NCI-H82 treated with DMSO at 0.1 percent for 48 hours (cell line): ENCODE measurements around the gene TAOK2.
A peak's percentile ranks its signal among the peaks of the same experiment; 100 is the strongest.
"Not testable (repeated sequence)": the region's sequence is repeated elsewhere in the genome, so short reads cannot be mapped to it uniquely, and the experiment has no call there.

Experiments
- DNase-seq: peaks from one replicate; lab custom pipeline; 2025; ENCODE audit not compliant: unreplicated experiment; lab: John Stamatoyannopoulos, UW

The TAOK2 gene

GRCh38 chr16:30003670-30004423 lies 30.2 kb downstream of the TAOK2 start:
- no peak for DNase-seq

DNA sequence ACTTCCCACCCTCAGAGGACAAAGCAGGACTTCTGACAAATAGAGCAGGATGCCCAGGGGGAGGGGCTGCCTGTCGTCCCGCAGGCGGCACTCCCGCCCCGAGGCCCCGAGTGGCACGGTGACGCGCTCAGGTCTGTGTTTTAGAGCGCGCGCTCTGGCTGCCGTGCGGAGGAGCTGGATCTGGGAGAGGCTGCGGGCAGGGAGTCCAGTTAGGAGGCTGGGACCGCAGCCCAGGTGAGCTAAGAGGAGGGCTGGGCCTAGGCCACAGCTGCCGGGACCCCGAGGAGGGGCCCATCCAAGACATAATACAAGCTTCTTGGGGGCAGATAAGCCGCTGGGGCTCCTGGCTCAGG lies 30.7 kb downstream of the TAOK2 start:
- DNase-seq: no peak

DNA sequence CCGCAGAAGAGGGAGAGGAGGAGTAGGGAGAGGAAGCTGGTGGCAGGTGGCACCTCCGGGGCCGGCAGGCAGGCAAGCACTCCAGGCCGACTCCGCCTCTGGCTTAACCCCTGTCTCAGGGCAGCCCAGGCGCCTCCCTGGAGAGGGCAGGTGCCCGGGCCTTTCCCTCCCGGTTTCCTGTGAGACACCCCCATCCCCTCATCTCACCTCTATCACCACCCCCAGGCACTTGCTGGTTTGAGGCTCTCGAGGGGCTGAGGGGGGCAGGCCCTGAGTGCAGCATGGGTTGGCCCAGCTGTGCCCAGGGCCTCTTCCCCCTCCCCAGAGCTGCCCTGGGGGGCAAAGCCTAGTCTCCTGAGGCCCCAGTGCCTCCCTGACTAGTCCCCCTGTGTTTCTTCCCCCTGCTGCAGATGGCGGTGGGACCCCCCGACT lies 31.2 kb downstream of the TAOK2 start:
- DNase-seq: no peak

- no peak for DNase-seq
These were observed 31.9 kb downstream of the TAOK2 start for GRCh38 chr16:30005341-30006094.

GRCh38 chr16:30006095-30006473 lies 32.4 kb downstream of the TAOK2 start:
- DNase-seq: no peak

- DNase-seq: no peak
These were observed 33.1 kb downstream of the TAOK2 start for GRCh38 chr16:30006659-30007377.

DNA sequence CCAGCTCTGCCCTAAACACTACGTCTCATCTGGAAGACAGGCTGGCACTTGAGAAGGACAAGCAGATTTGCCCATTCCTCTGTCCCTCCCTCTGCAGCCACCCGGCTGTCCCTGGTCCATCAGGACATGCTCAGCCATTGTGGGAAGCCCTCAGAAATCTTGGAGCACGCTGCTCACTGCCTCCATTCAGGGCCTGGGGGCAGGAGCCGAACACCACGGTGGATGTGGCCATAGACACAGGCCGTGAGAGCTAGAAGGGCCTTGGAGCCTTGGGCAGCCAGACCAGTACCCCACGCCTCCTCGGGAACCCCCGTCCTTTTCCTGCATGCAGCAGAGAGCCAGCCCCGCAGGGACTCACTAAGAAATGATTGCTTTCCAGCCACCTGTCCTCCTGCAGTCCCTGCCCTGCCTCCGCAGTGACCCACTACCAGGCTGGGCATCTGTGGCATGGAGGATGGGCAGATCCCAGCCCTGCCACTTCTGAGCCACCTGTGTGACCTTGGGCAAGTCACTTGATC lies 33.8 kb downstream of the TAOK2 start:
- DNase-seq: no peak

GRCh38 chr16:30009085-30009862 lies 35.6 kb downstream of the TAOK2 start:
- DNase-seq: no peak

DNA sequence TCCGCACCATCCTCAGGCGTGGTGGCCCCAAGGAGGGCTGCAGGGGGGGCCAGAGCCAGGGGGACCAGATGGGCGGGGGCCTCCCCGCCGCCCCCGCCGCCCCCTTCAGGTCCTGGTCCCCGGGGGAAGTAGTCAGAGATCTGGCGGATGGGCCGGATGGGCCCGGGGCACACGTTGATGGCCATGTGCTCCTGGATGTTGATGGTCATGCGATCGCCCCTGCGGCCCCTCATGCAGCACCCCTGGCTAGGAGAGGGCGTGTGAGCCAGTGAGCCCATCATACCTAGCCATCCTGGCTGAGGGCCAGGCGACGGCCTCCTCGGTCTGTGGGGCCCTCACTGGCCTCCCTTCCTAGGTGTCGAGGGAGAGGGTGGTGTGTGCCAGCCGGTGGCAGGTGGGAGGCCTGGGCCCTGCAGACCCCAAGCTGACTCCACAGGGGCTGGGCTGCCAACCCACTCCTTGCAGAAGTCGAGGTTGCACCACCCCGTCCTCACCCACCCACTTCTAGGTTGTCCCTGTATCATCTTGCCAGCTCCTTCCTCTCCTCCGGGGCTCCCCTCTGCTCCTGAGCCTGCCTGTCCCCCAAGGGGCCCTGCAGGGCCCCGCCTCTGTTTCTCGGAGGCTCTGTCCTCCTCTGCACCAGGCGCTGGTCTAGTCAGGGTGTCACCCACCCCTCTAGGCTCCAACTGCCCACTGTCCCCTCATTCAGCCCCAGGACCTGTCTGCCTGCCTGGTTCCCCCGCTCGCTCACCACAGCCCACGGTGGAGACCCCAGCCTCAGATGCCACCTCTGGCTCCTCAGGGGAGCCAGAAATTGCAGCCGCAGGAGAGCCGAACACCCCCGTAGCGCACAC lies 36.5 kb downstream of the TAOK2 start:
- no peak for DNase-seq

- peak; percentile 30 for DNase-seq
These were observed 37.4 kb downstream of the TAOK2 start, which contains the start of gene DOC2A for GRCh38 chr16:30010844-30011713. DOC2A (minus strand) TSS chr16:30011027; CDS start chr16:30010222, 805 bp downstream.

- DNase-seq: no peak
These were observed 38.2 kb downstream of the TAOK2 start for GRCh38 chr16:30011714-30012504.

- DNase-seq: not testable (repeated sequence)
These were observed 38.9 kb downstream of the TAOK2 start for GRCh38 chr16:30012598-30012997.

DNA sequence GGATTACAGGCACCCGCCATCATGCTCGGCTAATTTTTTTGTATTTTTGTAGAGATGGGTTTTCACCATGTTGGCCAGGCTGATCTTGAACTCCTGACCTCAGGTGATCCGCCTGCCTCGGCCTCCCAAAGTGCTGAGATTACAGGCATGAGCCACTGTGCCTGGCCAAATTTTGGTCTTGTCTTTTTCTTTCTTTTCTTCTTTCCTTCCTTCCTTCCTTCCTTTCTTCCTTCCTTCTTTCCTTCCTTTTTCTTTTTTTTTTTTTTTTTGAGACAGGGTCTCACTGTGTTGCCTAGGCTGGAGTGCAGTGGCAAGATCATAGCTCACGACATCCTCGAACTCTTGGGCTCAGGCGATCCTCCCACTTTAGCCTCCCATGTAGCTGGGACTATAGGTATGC lies 41.8 kb downstream of the TAOK2 start:
- DNase-seq: not testable (repeated sequence)

- no peak for DNase-seq
These were observed 43.0 kb downstream of the TAOK2 start for GRCh38 chr16:30016555-30017276.

- no peak for DNase-seq
These were observed 43.6 kb downstream of the TAOK2 start for GRCh38 chr16:30017277-30017656.

- DNase-seq: not testable (repeated sequence)
These were observed 44.3 kb downstream of the TAOK2 start for GRCh38 chr16:30017937-30018336.

DNA sequence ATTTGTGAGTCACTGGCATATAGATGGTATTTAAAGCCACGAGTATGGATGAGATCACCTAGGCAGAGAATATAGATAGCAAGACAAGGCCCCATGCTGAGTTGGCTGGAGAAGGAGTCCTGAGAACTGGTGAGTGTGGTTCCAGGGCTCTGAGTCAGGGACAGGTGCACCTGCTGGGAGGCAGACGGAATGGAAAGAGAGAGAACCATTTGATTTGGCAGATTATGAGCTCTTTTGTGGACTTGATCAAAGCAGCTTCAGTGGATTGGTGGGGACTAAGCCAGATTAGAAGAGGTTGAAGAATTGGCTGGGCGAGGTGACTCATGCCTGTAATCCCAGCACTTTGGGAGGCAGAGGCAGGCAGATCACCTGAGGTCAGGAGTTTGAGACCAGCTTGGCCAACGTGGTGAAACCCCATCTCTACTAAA lies 45.1 kb downstream of the TAOK2 start:
- DNase-seq: peak; percentile 17
